GM21737 (cell line): ENCODE data around the gene PLA2G7.

Experiments
- ATAC-seq: cut with Tn5 transposase; IDR thresholded peaks from one replicate; pipeline ENCODE4 v1.9.1; 2021; ENCODE audit warnings: mild to moderate bottlenecking, moderate library complexity; ENCODE audit not compliant: unreplicated experiment

PLA2G7 gene

DNA sequence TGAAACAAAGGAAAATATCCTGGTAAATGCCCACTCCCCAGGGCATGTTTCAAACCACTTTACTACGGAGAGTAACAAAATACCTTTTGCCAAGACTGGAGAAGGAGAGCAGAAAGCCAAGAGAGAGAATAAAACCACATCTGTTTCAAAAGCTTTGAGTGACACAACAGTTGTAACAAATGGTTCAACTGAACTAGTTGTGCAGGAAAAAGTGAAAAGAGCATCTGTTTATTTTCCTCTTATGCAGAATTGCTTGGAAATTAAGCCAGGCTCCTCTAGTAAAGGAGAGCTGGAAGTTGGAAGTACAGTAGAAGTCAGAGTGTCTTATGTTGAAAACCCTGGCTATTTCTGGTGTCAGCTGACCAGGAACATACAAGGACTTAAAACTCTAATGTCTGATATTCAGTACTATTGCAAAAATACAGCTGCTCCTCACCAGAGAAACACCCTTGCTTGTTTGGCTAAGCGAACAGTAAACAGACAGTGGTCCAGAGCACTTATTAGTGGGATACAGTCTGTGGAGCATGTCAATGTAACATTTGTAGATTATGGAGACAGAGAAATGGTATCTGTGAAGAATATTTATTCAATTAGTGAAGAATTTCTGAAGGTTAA, 44.9 kb downstream of the PLA2G7 start:
- no peak for ATAC-seq

DNA sequence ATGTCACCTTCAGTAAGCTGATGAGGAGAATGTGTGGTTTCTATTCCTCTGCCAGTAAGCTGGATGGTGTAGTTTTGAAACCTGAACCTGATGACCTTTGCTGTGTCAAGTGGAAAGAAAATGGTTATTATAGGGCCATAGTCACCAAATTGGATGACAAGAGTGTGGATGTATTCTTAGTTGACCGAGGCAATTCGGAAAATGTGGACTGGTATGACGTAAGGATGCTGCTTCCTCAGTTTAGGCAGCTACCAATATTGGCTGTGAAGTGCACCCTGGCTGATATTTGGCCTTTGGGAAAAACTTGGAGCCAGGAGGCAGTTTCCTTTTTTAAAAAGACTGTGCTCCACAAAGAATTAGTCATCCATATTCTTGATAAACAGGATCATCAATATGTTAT, 45.5 kb downstream of the PLA2G7 start:
- ATAC-seq, result no peak

DNA sequence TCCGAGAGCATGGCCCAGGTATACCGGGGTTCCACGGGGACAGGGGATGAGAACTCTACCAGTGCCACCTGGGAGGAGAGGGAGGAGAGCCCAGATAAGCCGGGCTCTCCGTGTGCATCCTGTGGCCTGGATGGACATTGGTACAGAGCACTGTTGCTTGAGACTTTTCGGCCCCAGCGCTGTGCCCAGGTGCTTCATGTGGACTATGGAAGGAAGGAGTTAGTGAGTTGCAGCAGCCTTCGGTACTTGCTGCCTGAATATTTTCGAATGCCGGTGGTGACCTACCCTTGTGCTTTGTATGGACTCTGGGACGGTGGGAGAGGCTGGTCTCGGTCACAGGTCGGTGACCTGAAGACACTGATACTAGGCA, 46.2 kb downstream of the PLA2G7 start:
- ATAC-seq, result no peak

DNA sequence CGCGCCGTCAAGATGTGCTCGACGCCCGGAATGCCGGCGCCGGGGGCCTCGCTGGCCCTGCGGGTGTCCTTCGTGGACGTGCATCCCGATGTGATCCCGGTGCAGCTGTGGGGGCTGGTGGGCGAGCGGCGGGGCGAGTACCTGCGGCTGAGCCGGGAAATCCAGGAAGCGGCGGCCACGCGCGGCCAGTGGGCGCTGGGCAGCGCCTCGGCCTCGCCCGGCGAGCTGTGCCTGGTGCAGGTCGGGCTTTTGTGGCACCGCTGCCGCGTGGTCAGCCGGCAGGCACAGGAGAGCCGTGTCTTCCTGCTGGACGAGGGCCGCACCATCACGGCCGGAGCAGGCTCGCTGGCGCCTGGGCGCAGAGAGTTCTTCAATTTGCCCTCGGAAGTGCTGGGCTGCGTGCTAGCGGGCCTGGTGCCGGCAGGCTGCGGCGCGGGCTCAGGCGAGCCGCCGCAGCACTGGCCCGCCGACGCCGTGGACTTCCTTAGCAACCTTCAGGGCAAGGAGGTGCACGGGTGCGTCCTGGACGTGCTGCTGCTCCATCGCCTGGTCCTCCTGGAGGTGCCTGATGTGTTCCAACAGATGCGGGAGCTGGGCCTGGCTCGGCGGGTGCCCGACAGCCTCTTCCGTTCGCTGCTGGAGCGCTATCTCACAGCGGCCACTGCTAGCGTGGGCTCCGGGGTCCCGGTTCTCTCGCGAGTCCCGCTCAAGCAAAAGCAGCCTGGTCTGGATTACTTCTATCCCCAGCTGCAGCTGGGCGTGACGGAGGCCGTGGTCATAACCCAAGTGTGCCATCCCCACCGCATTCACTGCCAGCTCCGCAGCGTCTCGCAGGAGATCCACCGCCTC, 46.8 kb downstream of the PLA2G7 start:
- no peak for ATAC-seq

DNA sequence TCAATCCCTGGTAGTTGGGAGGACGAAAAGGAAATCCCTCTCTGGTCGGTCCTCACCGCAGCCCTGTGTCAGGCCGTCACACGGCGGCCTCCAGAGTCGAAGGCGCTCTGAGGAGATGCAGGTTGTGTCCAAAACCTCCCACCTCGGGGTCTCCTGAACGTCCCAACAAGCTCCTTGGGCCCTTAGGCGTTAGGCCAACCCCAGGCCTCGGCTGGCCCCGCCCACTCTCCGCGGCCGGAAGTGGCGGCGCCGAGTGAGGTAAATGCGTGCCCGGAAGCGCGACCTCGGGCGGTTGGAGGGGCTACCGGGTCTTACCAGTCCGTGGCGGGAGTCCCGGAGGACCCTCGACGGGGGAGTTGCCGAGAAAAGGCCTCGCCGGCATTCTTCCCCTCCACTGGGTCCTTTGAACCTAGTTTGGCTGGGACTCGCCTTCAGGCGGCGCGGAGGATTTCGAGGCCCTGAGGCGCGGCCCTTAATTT, 47.5 kb downstream of the PLA2G7 start, which contains the start of gene TDRD6:
Gene TDRD6, plus strand, starts transcription at position 267 of the 479 bp plus-strand sequence. CDS start 244 bp downstream, outside the sequence.
- no peak for ATAC-seq

- no peak for ATAC-seq
Observed at GRCh38 chr6:46684771-46685170, 50.4 kb downstream of the PLA2G7 start.

DNA sequence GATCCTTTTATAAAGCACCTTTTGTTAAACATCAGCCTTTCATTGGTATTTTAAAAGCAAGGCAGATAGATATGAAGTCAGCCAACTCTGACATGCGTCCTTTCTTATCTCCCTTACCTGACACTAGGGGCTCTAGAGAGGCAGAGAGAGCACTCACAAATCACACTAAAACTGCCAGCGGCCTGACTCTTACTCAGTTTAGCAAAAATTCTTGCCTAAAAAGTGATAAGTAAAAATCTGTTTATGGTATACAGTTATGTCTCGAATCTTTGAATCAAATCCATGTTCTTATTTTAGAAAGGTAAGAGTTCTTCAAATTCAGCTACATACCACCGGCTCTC, 57.9 kb downstream of the PLA2G7 start:
- no peak for ATAC-seq

GRCh38 chr6:46676604-46677313, 58.4 kb downstream of the PLA2G7 start:
- no peak for ATAC-seq

- no peak for ATAC-seq
Observed at GRCh38 chr6:46674410-46674809, 60.8 kb downstream of the PLA2G7 start.

GRCh38 chr6:46667377-46667776, 67.8 kb downstream of the PLA2G7 start:
- ATAC-seq, result no peak

DNA sequence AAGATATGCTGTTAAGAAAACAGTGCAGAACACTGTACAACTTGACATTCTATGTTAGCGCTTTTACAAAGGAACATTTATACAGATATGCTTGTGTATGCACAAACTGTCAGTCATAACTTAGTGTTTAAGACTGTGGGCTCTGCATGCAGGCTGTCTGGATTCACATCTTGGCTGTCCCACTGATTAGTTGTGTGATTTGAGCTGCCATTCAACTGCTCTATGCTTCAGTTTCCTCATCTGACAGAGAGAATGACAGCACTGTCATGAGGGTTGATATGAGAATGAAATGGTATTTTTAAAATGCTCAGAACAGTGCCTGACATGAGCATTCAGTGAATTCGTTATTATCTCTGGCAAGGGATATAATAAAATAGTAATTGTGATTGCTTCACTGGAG, 73.7 kb downstream of the PLA2G7 start:
- ATAC-seq, result no peak

GRCh38 chr6:46657642-46658041, 77.5 kb downstream of the PLA2G7 start:
- ATAC-seq, result no peak

- no peak for ATAC-seq
Observed at GRCh38 chr6:46655803-46656202, 79.4 kb downstream of the PLA2G7 start.
